Measurements from ENCODE around the gene FNIP2.

DNA sequence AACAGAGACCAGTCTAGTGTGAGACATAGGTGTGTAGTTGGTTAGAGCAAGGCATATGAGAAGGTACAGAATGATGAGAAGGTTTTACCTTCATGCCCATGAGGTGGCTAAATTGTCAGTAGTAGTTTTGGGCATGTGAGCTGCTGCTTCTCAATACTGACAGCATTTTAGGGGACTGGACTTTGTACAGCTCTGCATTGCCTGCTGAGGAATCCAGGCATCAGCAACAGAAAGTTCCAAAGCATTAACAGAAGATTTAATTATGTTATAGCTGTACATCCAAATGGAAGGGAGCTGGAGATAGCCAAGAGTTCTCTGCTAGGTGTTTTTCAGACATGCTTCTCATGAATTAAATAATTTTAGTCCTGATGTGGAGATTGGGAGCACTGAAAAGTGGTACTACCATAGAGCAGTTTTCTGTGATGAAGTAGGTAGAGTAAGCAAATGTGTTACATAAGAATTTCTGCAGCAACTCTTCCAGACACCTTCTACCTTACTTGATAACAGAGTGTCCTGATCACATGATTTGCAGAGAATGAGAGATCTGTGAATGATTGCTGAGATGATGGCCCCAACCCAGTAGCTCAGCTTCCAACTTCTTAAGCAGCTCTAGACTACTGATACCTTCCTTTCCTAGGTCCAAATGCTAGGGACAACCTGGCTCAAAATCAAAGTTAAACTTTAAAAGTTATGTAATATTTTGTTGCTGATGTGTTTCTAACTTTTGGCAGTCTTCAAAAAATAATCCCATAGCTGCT, 30.4 kb downstream of the FNIP2 start:
- TF ChIP-seq, protein P1, sequence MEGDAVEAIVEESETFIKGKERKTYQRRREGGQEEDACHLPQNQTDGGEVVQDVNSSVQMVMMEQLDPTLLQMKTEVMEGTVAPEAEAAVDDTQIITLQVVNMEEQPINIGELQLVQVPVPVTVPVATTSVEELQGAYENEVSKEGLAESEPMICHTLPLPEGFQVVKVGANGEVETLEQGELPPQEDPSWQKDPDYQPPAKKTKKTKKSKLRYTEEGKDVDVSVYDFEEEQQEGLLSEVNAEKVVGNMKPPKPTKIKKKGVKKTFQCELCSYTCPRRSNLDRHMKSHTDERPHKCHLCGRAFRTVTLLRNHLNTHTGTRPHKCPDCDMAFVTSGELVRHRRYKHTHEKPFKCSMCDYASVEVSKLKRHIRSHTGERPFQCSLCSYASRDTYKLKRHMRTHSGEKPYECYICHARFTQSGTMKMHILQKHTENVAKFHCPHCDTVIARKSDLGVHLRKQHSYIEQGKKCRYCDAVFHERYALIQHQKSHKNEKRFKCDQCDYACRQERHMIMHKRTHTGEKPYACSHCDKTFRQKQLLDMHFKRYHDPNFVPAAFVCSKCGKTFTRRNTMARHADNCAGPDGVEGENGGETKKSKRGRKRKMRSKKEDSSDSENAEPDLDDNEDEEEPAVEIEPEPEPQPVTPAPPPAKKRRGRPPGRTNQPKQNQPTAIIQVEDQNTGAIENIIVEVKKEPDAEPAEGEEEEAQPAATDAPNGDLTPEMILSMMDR (conservative IDR thresholded peaks at IDR 0.05; ENCODE audit: low read length) = no peak
- no peak for TF ChIP-seq EZH2phosphoT487 (IDR thresholded peaks at IDR 0.05; ENCODE audit: borderline replicate concordance)
